ENCODE data around the gene PIP5K1B.

PIP5K1B gene

DNA sequence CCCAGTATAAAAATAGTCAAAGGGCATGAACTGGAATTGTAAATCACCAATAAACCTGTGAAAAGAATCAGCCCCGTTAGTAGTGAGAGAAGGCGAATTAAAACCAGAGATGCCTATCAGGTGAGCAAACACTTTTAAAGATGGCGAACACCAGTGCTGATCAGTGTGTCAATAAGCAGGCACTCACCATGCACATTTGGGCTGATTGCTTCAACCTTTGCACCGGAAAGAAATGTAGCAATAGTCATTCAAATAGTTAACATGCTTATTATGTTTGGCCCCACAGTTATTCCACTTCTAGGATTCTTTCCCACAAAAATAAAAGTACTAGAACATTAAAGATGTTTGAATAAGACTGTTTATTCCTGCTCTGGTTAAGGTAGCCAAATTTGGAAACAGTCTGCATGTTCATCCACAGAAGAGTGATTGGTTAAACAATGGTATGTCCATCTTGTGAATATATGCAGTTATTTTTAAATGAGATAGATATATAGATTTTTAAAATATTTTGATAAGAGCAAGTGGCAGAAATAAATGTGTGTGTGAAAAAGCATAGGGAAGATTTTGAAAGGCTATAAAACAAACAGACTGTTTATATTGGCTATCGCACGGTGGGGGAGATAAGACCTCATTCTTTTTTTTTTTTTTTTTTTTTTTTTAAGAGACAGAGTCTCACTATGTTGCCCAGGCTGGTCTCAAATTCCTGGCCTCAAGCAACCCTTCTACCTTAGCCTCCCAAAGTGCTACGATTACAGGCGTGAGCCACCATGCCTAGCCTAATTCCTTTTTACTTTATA, 112.2 kb downstream of the PIP5K1B start:
- DNase-seq (ENCODE audit: low read depth): no peak

DNA sequence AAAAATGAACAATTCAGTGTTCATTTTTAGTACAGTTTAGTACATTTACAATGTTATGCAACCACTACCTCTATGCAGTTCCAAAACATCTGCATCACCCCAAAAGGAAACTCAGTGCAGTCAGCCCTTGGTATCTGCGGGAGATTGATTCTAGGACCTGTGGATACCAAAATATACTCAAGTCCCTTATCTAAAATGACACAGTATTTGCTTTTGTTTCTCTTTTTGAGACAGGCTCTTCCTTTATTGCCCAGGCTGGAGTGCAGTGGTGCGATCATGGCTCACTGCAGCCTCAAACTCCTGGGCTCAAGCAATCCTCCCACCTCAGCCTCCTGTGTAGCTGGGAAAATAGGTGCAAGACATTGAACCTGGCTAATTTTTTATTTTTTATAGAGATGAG, 114.0 kb downstream of the PIP5K1B start:
- DNase-seq (ENCODE audit: low read depth): no peak

DNA sequence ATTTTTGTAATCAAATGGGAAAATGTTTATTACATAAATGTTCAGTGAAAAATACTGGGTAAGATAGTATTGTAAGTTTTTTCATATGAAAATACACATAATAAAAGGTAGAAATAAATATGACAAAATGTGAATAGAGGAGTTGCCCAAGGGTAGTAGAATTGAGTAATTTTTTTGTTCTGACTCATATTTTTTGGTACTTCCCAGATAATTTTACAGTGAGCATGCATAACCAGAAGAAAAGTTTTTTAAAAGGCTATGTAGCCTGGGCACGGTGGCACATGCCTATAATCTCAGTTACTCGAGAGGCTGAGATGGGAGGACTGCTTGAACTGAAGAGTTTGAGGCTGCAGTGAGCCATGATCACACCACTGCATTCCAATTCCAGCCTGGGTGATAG, 116.9 kb downstream of the PIP5K1B start:
- no peak for DNase-seq (ENCODE audit: low read depth)

DNA sequence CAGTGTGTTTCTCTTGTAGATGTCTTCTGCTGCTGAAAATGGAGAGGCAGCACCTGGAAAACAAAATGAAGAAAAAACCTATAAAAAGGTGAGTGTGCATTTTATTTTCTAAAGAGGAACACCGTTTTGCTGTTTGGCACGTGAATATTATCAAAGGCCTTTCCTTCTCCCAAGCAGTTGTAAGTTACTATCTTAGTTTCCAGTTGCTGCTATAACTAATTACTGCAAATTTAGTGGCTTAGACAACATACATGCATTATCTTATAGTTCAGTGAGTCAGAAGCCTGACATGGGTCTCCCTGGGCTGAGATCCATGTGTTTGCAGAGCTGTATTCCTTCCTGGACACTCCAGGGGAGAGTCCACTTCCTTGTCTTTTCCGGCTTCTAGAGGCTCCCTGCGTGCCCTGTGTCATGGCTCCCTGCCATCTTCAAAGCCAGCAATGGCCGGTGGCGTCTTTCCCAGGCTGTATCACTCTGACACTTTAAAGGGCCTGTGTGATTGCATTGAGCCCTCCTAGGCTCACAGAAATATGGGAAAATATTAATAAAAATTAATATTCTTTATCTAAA, 117.6 kb downstream of the PIP5K1B start:
- no peak for DNase-seq (ENCODE audit: low read depth)

DNA sequence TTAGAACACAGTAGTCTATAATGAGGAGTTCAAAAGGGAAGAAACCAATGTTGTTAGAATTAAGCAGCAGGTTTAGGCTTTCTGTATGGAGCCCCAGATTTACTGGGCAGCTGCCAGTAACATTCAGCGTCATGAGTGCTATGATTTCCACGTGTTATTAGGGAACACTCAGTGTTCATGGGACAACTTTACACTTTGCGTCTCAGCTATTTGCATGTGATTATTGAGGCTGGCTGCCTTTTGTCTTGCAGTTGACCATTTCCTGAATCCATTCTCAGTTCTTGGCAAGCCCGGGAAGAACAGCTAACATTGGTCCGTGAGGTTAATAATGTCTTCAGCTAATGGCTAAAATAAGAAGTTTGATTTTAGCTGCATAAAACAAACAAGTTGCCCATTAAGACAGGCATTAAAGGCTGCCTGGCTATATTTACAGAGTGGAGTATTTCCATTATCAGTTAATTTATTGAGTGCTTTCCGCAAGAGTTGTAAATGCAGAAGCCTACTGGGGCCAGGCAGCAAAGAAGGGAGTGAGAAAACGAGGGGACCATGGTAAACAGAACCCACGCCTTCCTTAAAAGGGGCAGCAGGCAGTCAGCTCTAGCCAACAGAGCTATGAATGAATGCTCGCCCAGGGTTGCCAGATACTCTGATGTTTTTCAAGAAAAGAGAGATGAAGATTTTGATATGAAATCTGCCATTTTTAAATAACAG, 120.9 kb downstream of the PIP5K1B start:
- DNase-seq (ENCODE audit: low read depth): no peak

DNA sequence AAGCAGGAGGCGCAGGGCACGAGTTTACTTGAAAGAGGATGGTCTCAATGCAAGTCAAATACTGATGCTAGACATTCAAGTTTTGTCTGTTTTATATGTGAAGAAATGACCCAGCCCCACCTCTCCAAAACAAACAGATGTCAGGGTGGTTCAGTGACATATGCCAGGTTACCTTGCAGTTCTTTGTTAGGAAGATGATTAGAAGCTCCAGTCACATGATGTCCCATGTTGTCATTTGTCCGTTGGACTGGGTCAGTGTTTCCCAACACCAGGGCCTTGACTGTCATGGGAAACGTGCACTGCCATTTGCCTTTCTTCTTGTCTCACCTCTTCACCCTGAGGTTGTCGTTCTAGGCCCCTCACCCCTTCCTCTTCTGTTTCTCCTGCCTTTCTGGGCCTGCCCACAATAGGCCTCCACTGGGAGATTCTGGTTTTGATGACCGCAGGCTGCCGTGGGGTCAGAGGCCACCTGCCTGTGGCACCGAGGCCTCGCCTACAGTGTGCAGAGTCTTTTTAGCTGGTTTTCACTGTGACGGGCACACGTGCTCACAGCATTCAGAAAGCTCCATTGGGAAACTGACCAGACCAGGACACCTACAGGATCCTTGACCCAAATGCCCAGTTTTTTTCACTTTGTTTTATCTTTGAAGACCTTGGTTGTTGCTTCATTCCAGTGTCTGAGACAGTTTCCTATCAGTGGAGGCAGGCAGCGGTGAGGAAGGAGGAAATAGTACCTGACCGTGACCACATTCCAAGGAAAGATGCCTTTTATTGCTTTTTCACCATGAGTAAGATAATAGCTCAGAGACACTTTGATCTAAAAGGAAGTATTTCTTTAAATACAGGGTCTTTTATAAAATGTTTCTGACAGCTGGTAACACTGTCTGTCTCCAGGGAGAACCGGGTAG, 123.1 kb downstream of the PIP5K1B start:
- DNase-seq (ENCODE audit: low read depth): no peak

DNA sequence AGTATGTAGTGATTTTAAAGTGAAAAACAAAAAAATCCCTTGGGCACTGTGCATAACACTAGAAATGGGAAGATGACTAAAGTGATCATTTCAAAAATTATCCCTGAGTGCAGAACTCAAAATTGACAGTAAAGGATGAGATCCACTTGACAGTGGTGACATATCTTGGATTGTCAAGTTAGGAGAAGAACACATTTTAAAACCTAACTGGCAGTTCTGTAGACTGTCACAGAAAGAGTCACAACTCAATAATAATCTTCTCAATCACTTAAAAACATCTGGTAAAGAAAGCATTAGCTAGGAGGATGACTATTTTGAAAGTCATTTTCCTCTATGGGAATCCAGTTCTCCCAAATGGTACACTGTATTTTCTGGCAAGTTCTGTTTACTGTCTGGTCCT, 127.1 kb downstream of the PIP5K1B start:
- DNase-seq (ENCODE audit: low read depth): no peak

DNA sequence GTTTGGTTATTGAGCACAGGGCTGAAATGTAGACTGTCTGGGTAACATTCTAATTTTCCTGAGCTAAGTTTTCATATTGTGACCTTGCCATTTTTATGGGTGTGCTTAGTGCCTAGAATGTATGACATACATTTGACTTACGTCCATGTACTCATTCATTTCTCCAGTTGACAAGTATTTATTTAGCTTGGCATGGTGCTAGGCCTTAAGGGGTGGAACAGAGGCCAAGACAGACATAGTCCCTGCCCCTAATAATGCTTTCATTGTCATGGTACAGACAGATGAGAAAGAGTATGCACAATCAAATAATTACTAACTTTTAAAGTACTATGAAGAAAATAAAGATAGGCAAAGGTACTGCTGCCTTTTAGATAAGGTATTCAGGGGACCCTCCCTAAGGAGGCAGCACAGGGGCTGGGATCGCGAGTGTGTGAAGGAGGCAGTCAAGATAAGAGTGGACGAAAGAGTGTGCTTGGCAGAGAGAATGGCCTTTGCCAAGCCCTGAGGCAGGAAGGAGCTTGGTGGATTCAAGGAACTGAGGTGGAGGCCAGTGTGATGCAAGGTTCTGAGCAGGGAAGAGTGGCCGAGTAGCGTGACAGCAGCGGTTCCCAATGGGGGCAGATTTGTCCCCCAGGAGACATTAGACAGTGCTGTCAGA, 128.0 kb downstream of the PIP5K1B start:
- DNase-seq (ENCODE audit: low read depth): no peak

DNA sequence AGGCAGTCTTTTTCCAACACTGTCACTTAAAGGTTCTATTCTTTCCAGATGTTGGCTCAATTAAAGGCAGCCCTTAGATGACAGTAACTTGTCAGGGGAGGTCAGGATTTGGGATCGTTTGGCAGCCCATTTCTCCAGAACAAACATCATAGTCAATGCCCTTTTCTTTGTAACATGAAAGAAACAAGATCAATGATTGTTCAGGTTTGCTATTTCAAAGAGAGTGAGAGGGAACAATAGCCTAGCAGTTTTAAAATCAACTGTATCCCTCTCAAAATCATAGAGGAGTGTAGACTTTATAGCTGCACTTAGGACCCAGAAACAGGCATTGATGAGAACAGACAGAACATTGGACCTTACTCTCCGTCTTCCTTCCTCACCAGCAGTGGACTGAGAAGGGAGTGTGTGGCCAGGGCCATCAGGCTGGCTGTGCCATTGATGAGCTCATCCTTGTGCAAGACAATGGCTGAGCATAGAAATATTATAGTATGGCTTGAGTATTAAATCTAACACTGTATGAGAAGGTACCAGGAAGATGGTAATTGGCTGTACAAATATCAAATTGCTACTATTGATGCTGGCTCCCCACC, 130.0 kb downstream of the PIP5K1B start:
- DNase-seq (ENCODE audit: low read depth): no peak

DNA sequence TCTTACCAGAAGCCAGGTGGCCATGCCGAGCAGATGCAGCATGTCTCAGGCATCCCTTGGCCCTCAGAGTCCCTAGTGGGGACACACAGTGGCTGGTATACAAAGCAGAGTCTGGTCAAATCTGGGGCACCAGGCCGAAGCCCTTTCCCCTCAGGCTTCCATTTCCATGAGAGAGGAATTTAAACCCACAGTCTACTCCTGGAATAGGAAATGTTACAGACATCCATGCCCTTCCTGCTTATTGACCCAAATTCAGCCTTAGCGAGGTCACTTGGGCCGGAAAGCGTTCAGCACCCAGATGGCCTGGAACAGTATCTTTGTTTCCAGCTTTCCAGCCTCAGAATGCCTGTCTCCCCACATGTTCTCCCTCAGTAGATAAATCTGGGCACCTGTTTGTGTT, 131.7 kb downstream of the PIP5K1B start:
- DNase-seq (ENCODE audit: low read depth): no peak

DNA sequence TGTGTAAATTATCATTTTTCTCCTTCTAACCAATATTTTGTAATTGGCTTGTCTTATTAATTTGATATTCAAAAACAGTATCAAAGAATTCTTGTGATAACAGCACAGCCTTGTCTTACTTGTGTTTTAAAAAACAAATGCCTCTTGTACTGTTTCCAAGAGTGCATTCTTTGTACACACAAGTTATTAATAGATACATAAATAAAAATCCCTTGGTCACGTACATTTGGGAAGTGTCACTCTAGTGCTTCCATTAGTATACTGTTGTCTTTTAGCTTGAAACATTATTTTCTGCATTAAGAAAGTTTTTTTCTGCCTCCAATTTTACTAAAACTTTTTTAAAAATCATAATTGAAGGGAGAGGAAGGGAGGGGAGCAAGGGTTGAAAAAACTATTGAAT, 133.2 kb downstream of the PIP5K1B start:
- no peak for DNase-seq (ENCODE audit: low read depth)

DNA sequence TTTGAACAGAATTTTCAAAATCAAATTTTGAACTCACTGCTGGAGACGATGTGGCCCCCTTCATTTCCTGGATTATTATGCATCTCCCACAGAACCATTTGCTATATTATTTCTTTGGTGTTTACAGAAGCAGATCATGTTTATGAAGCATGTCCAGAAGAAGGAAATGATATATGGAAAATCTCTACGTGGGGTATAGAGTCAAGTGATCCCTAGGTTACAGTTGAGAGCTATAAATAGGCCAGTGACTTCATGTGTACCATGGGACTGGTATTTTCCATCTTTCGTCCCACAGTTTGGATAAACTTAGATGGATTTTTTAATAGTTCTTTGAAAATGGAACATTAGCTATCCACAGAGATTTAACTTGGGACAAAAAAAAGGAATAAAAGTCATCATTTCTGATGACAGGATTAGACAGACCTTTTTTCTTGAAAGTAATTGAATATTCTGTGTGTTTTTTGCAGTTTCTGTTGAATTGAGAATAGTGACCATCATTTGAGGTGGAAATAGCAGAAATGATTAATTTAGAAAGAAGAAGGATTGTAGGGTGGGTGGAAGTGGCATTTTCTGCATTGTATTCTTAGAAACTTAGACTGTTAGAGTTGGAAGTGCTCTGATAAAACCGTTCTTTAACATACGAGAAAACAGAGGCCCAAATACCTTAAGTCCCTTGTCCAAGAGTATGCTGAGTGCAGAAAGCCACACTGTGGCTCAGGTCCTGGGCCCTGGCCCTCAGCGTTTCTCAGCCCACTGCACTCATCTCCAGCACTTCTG, 136.4 kb downstream of the PIP5K1B start:
- DNase-seq (ENCODE audit: low read depth): no peak

DNA sequence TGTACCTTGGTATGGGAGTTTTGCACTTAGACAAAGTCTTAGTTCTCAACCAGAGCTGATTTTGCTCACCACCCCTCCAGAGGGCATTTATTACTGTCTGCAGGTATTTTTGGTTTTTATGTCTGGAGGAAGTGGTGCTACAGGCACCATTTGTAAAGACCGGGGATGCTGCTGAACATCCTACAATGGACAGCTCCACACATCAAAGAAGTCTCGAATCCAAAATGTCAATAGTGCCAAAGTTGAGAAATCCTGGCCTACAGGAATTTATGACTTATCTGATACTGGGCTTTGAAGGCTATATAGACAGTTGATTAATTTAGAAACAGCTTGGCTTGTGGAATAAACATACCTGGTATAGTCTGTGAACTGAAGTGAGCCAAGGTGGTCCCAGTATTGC, 137.5 kb downstream of the PIP5K1B start:
- DNase-seq (ENCODE audit: low read depth): no peak

DNA sequence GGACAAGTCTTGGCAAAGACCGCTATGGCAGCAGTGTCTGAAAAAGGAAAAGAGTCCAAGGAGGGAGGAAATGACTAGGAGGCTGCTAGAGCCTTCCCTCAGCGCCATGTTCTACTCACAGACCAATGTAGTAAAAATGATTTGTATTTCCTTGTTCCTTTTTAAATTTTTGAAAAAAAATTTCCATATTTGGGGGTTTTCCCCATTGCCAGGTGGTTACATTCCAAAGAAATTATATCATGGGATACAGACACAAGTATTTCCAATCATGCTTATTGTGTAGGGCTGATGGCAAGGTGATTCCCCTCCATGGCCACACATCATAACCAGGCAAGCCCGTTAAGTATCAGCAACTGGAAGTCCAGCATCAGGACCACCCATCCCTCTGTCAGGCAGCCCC, 138.2 kb downstream of the PIP5K1B start:
- no peak for DNase-seq (ENCODE audit: low read depth)

DNA sequence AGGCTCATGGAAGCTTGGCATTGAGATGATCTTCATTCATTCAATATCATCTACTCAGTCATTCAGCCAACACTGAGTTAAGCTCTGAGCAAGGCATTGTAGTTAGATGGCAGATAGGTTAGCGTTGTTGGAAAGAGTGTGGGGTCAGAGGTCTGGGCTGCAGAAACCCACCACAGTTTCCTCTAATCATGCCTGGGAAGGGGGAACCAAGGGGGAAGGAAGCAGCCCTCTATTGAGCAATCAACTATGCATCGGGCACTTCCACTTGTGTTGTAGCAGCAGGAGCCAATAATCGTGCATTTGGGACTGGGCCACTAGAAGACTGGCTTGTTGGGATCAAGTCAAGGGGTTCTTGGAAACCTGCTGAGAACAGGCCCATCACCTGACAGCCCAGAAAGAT, 139.1 kb downstream of the PIP5K1B start:
- no peak for DNase-seq (ENCODE audit: low read depth)

DNA sequence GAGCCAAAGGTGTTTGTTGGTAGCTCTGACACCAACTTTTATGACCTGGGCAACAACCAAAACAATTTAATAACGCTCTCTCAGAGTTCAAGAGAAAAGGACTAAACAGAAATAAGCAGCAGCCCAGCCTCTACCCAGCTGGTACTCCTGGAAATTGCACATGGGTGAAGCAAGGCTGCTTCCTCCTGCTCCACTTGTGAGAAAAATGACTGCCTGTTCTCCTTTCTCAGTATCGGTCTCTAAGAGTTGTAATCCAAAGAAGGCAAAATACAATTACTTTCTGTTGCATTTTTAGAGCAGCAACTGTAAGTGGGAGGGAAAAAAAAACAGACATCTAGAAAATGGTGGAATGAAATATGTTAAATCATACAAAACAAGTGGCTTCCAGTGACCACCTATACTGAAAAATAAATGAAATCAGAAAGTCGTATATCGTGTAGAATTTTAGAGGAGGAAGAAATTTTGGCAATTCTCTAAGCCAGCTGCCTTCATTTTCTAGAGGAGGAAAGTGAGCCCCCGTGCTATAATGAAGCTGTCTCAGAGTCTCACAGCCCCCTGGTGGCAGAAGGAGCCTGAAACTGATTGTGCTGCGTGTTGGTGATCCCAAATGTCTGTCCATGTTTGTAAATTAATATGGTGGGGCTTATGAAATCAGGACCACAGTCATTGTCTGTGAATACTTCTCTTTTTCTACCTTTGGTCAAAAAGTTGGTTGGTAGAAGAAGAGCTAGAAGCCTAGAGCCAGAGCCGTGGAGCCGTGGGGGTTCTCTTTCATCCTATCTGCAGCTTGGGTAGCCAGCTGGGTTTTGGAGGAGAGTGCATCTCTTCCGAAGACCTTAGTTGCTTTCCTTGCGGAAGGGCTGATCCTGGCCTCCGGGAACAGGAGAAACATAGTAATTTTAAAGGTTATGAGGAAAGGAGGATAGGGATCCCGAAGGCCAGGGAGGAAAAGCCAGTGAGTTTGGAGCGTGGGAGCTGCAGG, 139.9 kb downstream of the PIP5K1B start:
- peak; percentile 10 for DNase-seq (ENCODE audit: low read depth)

DNA sequence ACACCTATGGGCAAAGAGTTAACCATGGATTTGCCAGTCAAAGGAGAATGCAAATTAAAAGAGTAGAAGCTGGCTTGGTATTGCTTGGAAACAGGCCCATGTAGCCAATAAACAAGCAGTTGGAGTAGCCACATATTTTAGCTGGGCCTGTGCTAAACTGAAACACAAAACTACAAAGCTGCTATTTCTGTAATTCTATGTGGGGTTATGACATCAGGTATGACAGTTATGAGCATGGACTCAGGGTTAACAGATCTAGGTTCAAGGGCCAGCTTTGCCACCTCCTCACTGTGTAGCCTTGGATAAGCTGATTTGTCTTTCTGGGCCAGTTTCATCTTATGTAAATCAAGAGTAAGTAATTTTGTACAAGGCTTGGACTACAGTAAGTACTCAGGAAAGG, 142.7 kb downstream of the PIP5K1B start:
- no peak for DNase-seq (ENCODE audit: low read depth)

DNA sequence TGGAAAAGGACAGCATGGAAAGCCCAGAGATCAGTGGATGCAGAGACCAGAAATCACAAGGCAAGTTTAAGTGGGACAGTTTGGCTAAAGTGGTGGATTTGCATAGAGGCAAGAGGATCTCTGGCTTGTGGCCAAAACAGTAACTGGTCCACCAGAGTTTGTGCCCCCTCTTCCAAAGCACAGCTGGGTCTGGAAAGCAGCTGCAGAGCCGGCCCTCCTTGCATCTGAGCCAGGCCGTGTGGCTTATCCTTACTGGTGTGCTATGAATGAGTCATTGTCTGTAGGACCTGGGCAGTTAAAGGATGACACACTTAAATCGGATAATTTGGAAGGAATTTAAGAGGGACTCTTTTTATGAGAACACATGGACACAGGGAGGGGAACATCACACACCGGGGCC, 146.6 kb downstream of the PIP5K1B start:
- no peak for DNase-seq (ENCODE audit: low read depth)

DNA sequence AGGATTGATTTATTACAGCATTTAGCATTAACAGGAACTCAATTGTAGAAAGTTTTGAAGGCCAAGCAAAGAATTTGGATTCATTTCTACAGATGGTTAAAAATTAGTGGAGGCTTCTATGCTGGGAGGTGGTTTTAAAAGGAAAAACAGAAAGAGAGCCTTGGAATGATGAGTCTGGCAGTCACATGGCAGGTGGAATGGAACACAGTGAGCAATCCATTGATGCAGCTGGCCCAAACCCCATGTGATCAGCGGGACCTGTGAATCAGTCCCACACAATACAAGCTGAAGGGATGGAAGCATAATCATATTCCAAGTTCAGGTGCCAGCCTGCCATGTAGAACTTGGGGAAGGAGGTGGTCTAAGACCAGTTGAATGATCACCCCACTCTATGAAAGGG, 147.9 kb downstream of the PIP5K1B start:
- no peak for DNase-seq (ENCODE audit: low read depth)

All from activated T-cell treated with anti-CD3 and anti-CD28 coated beads for 48 hours (primary cell).